ENCODE data around the gene HCFC1.
A peak's percentile ranks its signal among the peaks of the same experiment; 100 is the strongest.
"Not testable (repeated sequence)": the region's sequence is repeated elsewhere in the genome, so short reads cannot be mapped to it uniquely, and the experiment has no call there.

HCFC1 gene

GRCh38 chrX:153992180-153992579, 20.6 kb upstream of the HCFC1 start:
- no peaks in the 10 kb centered on the region for H3K36me3 Mint-ChIP-seq (ENCODE audit: low read depth)
- H3K27me3 Mint-ChIP-seq = peaks cover 43% of the 10 kb centered on the region
- no peak overlapping the region for H3K27ac Mint-ChIP-seq
- no peak for DNase-seq
- no peak overlapping the region for H3K4me3 Mint-ChIP-seq
- peaks cover 15% of the 10 kb centered on the region for H3K4me1 Mint-ChIP-seq (ENCODE audit: low read depth)
- no peaks in the 10 kb centered on the region for H3K9me3 Mint-ChIP-seq

GRCh38 chrX:153991013-153991580, 19.5 kb upstream of the HCFC1 start:
- Mint-ChIP-seq H3K4me1 (ENCODE audit: low read depth) (peaks cover 18% of the 10 kb centered on the region), H3K36me3 (ENCODE audit: low read depth) (no peaks in the 10 kb centered on the region), H3K27ac (no peak overlapping the region), H3K4me3 (no peak overlapping the region), H3K9me3 (no peaks in the 10 kb centered on the region), H3K27me3 (peaks cover 37% of the 10 kb centered on the region)
- no peak for DNase-seq

GRCh38 chrX:153989973-153990655, 18.5 kb upstream of the HCFC1 start:
- Mint-ChIP-seq H3K27ac (peak overlapping the region; percentile 76), H3K36me3 (ENCODE audit: low read depth) (no peaks in the 10 kb centered on the region), H3K27me3 (peaks cover 33% of the 10 kb centered on the region), H3K4me3 (no peak overlapping the region), H3K4me1 (ENCODE audit: low read depth) (peaks cover 23% of the 10 kb centered on the region), H3K9me3 (no peaks in the 10 kb centered on the region)
- no peak for DNase-seq

- Mint-ChIP-seq H3K9me3 (no peaks in the 10 kb centered on the region), H3K27me3 (peaks cover 44% of the 10 kb centered on the region), H3K4me1 (ENCODE audit: low read depth) (peaks cover 37% of the 10 kb centered on the region), H3K36me3 (ENCODE audit: low read depth) (no peaks in the 10 kb centered on the region), H3K27ac (no peak overlapping the region), H3K4me3 (no peak overlapping the region)
- no peak for DNase-seq
Measured at GRCh38 chrX:153988493-153988892, 16.9 kb upstream of the HCFC1 start.

GRCh38 chrX:153984351-153985178, 12.9 kb upstream of the HCFC1 start:
- H3K4me3 Mint-ChIP-seq = peak overlapping the region; percentile 71
- H3K27ac Mint-ChIP-seq = peak overlapping the region; percentile 97
- H3K9me3 Mint-ChIP-seq = no peaks in the 10 kb centered on the region
- no peaks in the 10 kb centered on the region for H3K36me3 Mint-ChIP-seq (ENCODE audit: low read depth)
- peak; percentile 61 for DNase-seq
- H3K4me1 Mint-ChIP-seq (ENCODE audit: low read depth) = peaks cover 60% of the 10 kb centered on the region
- H3K27me3 Mint-ChIP-seq = peaks cover 53% of the 10 kb centered on the region

GRCh38 chrX:153983321-153983801, 11.7 kb upstream of the HCFC1 start:
- H3K9me3 Mint-ChIP-seq = no peaks in the 10 kb centered on the region
- no peaks in the 10 kb centered on the region for H3K36me3 Mint-ChIP-seq (ENCODE audit: low read depth)
- peak overlapping the region; percentile 88 for H3K27ac Mint-ChIP-seq
- H3K27me3 Mint-ChIP-seq = peaks cover 49% of the 10 kb centered on the region
- DNase-seq = peak; percentile 46
- H3K4me1 Mint-ChIP-seq (ENCODE audit: low read depth) = peaks cover 56% of the 10 kb centered on the region
- no peak overlapping the region for H3K4me3 Mint-ChIP-seq

- DNase-seq = peak; percentile 71
- Mint-ChIP-seq H3K36me3 (ENCODE audit: low read depth) (no peaks in the 10 kb centered on the region), H3K27me3 (peaks cover 44% of the 10 kb centered on the region), H3K4me1 (ENCODE audit: low read depth) (peaks cover 53% of the 10 kb centered on the region), H3K4me3 (peak overlapping the region; percentile 37), H3K27ac (peak overlapping the region; percentile 88), H3K9me3 (no peaks in the 10 kb centered on the region)
Measured at GRCh38 chrX:153981771-153982533, 10.3 kb upstream of the HCFC1 start.

- Mint-ChIP-seq H3K4me3 (peak overlapping the region; percentile 37), H3K27me3 (peaks cover 42% of the 10 kb centered on the region), H3K4me1 (ENCODE audit: low read depth) (peaks cover 52% of the 10 kb centered on the region), H3K27ac (peak overlapping the region; percentile 88), H3K9me3 (no peaks in the 10 kb centered on the region), H3K36me3 (ENCODE audit: low read depth) (no peaks in the 10 kb centered on the region)
- no peak for DNase-seq
Measured at GRCh38 chrX:153981231-153981630, 9.6 kb upstream of the HCFC1 start.

- H3K27ac Mint-ChIP-seq = peak overlapping the region; percentile 88
- H3K36me3 Mint-ChIP-seq (ENCODE audit: low read depth); H3K9me3 Mint-ChIP-seq; DNase-seq: not testable (repeated sequence)
- peaks cover 53% of the 10 kb centered on the region for H3K4me1 Mint-ChIP-seq (ENCODE audit: low read depth)
- peaks cover 46% of the 10 kb centered on the region for H3K27me3 Mint-ChIP-seq
- peak overlapping the region; percentile 67 for H3K4me3 Mint-ChIP-seq
Measured at GRCh38 chrX:153980394-153980793, 8.8 kb upstream of the HCFC1 start.

GRCh38 chrX:153974726-153975286, 3.2 kb upstream of the HCFC1 start:
- peak overlapping the region; percentile 83 for H3K4me3 Mint-ChIP-seq
- peaks cover 18% of the 10 kb centered on the region for H3K36me3 Mint-ChIP-seq (ENCODE audit: low read depth)
- H3K9me3 Mint-ChIP-seq = no peaks in the 10 kb centered on the region

GRCh38 chrX:153974003-153974725, 2.5 kb upstream of the HCFC1 start:
- Mint-ChIP-seq H3K4me3 (peak overlapping the region; percentile 83), H3K4me1 (ENCODE audit: low read depth) (peaks cover 25% of the 10 kb centered on the region), H3K27ac (peak overlapping the region; percentile 94), H3K36me3 (ENCODE audit: low read depth) (peaks cover 24% of the 10 kb centered on the region), H3K27me3 (peaks cover 3% of the 10 kb centered on the region), H3K9me3 (no peaks in the 10 kb centered on the region)
- DNase-seq = no peak

More at GRCh38 chrX:153974726-153975286, 3.2 kb upstream of the HCFC1 start:
- Mint-ChIP-seq H3K4me1 (ENCODE audit: low read depth) (peaks cover 25% of the 10 kb centered on the region), H3K27ac (peak overlapping the region; percentile 94), H3K27me3 (peaks cover 3% of the 10 kb centered on the region)
- no peak for DNase-seq

GRCh38 chrX:153973127-153974002, 1.7 kb upstream of the HCFC1 start:
- peak overlapping the region; percentile 83 for H3K4me3 Mint-ChIP-seq
- DNase-seq = no peak
- peaks cover 26% of the 10 kb centered on the region for H3K4me1 Mint-ChIP-seq (ENCODE audit: low read depth)
- H3K36me3 Mint-ChIP-seq (ENCODE audit: low read depth) = peaks cover 32% of the 10 kb centered on the region
- peak overlapping the region; percentile 94 for H3K27ac Mint-ChIP-seq
- H3K27me3 Mint-ChIP-seq = peaks cover 3% of the 10 kb centered on the region
- no peaks in the 10 kb centered on the region for H3K9me3 Mint-ChIP-seq
